Breast epithelium (tissue), 4 donors: ENCODE data around the gene SCUBE3. TPM values are rescaled to one million over a fixed set of nuclear protein-coding genes. Genes with fewer than 3 reads are reported as not detected.

ENCODE experiments used
- DNase-seq, 2 donors: peaks; one replicate each; pipeline ENCODE4 v3.0.0-alpha.2; 2019; ENCODE audit warnings: low spot score in 2 of 2
- H3K27ac ChIP-seq, 2 donors: fragments of 200-600 bp; sonication (generic) in 1 of 2; one replicate each; pipeline ENCODE4 v1.5.1; 2016 to 2019; ENCODE audit warnings: mild to moderate bottlenecking in 1 of 2
- H3K27me3 ChIP-seq, 2 donors: fragments of 200-600 bp; sonication (generic) in 1 of 2; one replicate each; pipeline versions ENCODE4 v1.5.1 to v1.6.0; 2017 to 2019; ENCODE audit warnings: control low read depth in 1 of 2, mild to moderate bottlenecking in 1 of 2
- H3K36me3 ChIP-seq: fragments of 200-600 bp; one replicate; pipeline ENCODE4 v1.5.1; 2019
- H3K4me1 ChIP-seq, 2 donors: fragments of 200-600 bp; sonication (generic); one replicate each; pipeline ENCODE4 v1.5.1; 2016 to 2019; ENCODE audit warnings: control low read depth in 1 of 2
- H3K4me3 ChIP-seq, 3 donors: fragments of 200-600 bp; sonication (generic); 1 replicate in 2 of 3; 2 replicates in 1 of 3; pipeline ENCODE4 v1.5.1; 2016 to 2019; ENCODE audit warnings: mild to moderate bottlenecking in 3 of 3, moderate library complexity in 2 of 3
- H3K9me3 ChIP-seq, 2 donors: fragments of 200-600 bp; sonication (generic) in 1 of 2; one replicate each; pipeline ENCODE4 v1.5.1; 2016 to 2019; ENCODE audit warnings: control low read depth in 1 of 2
- POLR2A ChIP-seq: fragments of 450-650 bp; IDR thresholded peaks from one replicate; pipeline ENCODE4 v1.6.1; 2016; ENCODE audit warnings: antibody characterized with exemption, mild to moderate bottlenecking, moderate library complexity
- POLR2AphosphoS5 ChIP-seq, 3 donors: sonication (generic); formaldehyde crosslinking; IDR thresholded peaks; one replicate each; pipeline ENCODE4 v1.6.1; 2017; ENCODE audit warnings: antibody characterized with exemption in 3 of 3
- intact Hi-C: fragments of 100-400 bp; cut with DNase I; formaldehyde crosslinking; loops from one replicate; pipeline ENCODE4 v1.15.1; 2023; ENCODE audit warnings: low total_unique reads
- total RNA-seq, 3 donors: library from RNA; depleted of rRNA; stranded (reverse); fragments of >200 nt; gene quantifications; one replicate each; pipeline ENCODE4 v1.1.0, GENCODE V29; 2016
- TF ChIP-seq, protein P1 (sequence below), 3 donors: fragments of 450-650 bp; IDR thresholded peaks; one replicate each; pipeline ENCODE4 v1.5.1; 2016 to 2017; ENCODE audit warnings: antibody characterized with exemption in 3 of 3, mild to moderate bottlenecking in 3 of 3, moderate library complexity in 3 of 3

Gene SCUBE3
- total RNA-seq, 3 donors from 2014 or later = under 0.01 to 0.33 (median under 0.01) TPM

DNA sequence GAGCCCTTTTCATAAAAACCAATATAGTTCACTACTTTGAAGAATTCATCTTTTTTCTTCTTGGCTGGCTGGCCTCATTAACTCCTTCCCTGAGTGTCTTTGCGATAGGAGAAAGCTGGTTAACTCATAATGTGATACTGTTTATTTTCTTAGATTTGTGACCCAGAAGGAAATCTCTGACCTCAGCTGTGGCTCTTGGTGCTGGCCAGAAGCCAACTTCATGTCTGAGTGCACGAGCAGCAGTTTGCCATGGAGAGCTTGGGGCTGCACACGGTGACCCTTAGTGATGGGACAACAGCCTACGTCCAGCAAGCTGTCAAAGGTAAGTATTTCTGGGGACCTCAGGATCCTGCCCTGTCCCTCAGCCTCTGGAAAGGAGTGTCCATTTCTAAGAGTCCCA is 67.1 kb downstream of the SCUBE3 start:
- TF ChIP-seq, protein P1, sequence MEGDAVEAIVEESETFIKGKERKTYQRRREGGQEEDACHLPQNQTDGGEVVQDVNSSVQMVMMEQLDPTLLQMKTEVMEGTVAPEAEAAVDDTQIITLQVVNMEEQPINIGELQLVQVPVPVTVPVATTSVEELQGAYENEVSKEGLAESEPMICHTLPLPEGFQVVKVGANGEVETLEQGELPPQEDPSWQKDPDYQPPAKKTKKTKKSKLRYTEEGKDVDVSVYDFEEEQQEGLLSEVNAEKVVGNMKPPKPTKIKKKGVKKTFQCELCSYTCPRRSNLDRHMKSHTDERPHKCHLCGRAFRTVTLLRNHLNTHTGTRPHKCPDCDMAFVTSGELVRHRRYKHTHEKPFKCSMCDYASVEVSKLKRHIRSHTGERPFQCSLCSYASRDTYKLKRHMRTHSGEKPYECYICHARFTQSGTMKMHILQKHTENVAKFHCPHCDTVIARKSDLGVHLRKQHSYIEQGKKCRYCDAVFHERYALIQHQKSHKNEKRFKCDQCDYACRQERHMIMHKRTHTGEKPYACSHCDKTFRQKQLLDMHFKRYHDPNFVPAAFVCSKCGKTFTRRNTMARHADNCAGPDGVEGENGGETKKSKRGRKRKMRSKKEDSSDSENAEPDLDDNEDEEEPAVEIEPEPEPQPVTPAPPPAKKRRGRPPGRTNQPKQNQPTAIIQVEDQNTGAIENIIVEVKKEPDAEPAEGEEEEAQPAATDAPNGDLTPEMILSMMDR (IDR thresholded peaks at IDR 0.05) = no peak
- TF ChIP-seq POLR2AphosphoS5 (IDR thresholded peaks at IDR 0.05) (no peak), POLR2A (no peak)
- intact Hi-C loops = loop anchor here (5.0 kb wide), 1 partner anchor 931 kb away; no protein-coding TSS in a partner anchor

GRCh38 chr6:35282472-35282871 is 68.7 kb downstream of the SCUBE3 start:
- Histone ChIP-seq H3K27me3 (no peaks in the 10 kb centered on the region), H3K9me3 (no peaks in the 10 kb centered on the region), H3K4me1 (no peaks in the 10 kb centered on the region), H3K4me3 (no peak overlapping the region), H3K36me3 (peaks cover 13% of the 10 kb centered on the region), H3K27ac (no peak overlapping the region)
- DNase-seq = no peak
- intact Hi-C loops = loop anchor here (5.0 kb wide), 1 partner anchor 930 kb away; no protein-coding TSS in a partner anchor
- TF ChIP-seq POLR2A (no peak), POLR2AphosphoS5 (IDR thresholded peaks at IDR 0.05) (no peak)
- TF ChIP-seq, protein P1 (IDR thresholded peaks at IDR 0.05) = no peak

More for the DNA sequence above, 67.1 kb downstream of the SCUBE3 start:
- no peak for DNase-seq
- H3K4me1 ChIP-seq = no peaks in the 10 kb centered on the region
- peaks cover 13% of the 10 kb centered on the region for H3K36me3 ChIP-seq
- H3K27me3 ChIP-seq = no peaks in the 10 kb centered on the region
- no peak overlapping the region for H3K27ac ChIP-seq
- H3K9me3 ChIP-seq = no peaks in the 10 kb centered on the region
- no peak overlapping the region for H3K4me3 ChIP-seq

GRCh38 chr6:35283361-35283760 is 69.6 kb downstream of the SCUBE3 start:
- peaks cover 19% of the 10 kb centered on the region for H3K36me3 ChIP-seq
- no peak overlapping the region for H3K4me3 ChIP-seq
- no peaks in the 10 kb centered on the region for H3K9me3 ChIP-seq
- intact Hi-C loops = loop anchor here (5.0 kb wide), 1 partner anchor 929 kb away; no protein-coding TSS in a partner anchor
- no peaks in the 10 kb centered on the region for H3K4me1 ChIP-seq
- H3K27ac ChIP-seq = no peak overlapping the region
- TF ChIP-seq POLR2AphosphoS5 (IDR thresholded peaks at IDR 0.05) = no peak
- TF ChIP-seq, protein P1 (IDR thresholded peaks at IDR 0.05) = no peak
- no peak for TF ChIP-seq POLR2A
- no peak for DNase-seq
- no peaks in the 10 kb centered on the region for H3K27me3 ChIP-seq

GRCh38 chr6:35287671-35288396 is 74.1 kb downstream of the SCUBE3 start:
- Histone ChIP-seq H3K4me1 (no peaks in the 10 kb centered on the region), H3K27me3 (no peaks in the 10 kb centered on the region), H3K36me3 (peaks cover 11% of the 10 kb centered on the region), H3K9me3 (no peaks in the 10 kb centered on the region), H3K4me3 (no peak overlapping the region), H3K27ac (no peak overlapping the region)
- no peak for TF ChIP-seq POLR2A
- TF ChIP-seq, protein P1 (IDR thresholded peaks at IDR 0.05) = no peak
- no peak for TF ChIP-seq POLR2AphosphoS5 (IDR thresholded peaks at IDR 0.05)
- intact Hi-C loops = no loop called here
- DNase-seq = no peak

GRCh38 chr6:35288834-35289233 is 75.1 kb downstream of the SCUBE3 start:
- Histone ChIP-seq H3K4me1 (no peaks in the 10 kb centered on the region), H3K27me3 (no peaks in the 10 kb centered on the region), H3K4me3 (no peak overlapping the region), H3K36me3 (peaks cover 15% of the 10 kb centered on the region), H3K9me3 (no peaks in the 10 kb centered on the region), H3K27ac (no peak overlapping the region)
- DNase-seq = no peak
- TF ChIP-seq, protein P1 (IDR thresholded peaks at IDR 0.05) = no peak
- TF ChIP-seq POLR2AphosphoS5 (IDR thresholded peaks at IDR 0.05) (no peak), POLR2A (no peak)
- intact Hi-C loops = no loop called here
